GM12873 (cell line): ENCODE data around the gene SLC39A11.

ENCODE experiments used
- TF ChIP-seq, protein P1 (sequence below): IDR thresholded peaks from 2 replicates; pipeline ENCODE4 v1.5.1; 2012; ENCODE audit warnings: low read depth, mild to moderate bottlenecking, moderate library complexity, low read length, control low read depth; ENCODE audit not compliant: insufficient read depth; ENCODE audit errors: missing control alignments

The SLC39A11 gene

GRCh38 chr17:72938482-72938881 is 154.0 kb downstream of the SLC39A11 start:
- TF ChIP-seq, protein P1, sequence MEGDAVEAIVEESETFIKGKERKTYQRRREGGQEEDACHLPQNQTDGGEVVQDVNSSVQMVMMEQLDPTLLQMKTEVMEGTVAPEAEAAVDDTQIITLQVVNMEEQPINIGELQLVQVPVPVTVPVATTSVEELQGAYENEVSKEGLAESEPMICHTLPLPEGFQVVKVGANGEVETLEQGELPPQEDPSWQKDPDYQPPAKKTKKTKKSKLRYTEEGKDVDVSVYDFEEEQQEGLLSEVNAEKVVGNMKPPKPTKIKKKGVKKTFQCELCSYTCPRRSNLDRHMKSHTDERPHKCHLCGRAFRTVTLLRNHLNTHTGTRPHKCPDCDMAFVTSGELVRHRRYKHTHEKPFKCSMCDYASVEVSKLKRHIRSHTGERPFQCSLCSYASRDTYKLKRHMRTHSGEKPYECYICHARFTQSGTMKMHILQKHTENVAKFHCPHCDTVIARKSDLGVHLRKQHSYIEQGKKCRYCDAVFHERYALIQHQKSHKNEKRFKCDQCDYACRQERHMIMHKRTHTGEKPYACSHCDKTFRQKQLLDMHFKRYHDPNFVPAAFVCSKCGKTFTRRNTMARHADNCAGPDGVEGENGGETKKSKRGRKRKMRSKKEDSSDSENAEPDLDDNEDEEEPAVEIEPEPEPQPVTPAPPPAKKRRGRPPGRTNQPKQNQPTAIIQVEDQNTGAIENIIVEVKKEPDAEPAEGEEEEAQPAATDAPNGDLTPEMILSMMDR: no peak

GRCh38 chr17:72937707-72938106 is 154.8 kb downstream of the SLC39A11 start:
- TF ChIP-seq, protein P1: no peak

DNA sequence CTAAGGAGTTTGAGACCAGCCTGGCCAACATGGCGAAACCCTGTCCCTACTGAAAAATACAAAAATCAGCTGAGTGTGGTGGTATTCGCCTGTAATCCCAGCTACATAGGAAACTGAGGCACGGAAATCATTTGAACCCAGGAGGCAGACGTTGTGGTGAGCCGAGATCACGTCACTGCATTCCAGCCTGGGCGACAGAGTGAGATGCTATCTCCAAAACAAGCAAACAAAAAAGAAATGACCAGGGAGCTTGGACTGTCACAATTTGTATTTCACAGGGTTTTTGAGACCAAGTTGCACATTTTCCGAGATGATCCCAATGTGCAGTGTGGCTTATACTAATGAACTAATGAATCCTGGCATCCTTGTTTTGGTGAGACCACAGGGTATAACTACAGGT is 156.5 kb downstream of the SLC39A11 start:
- TF ChIP-seq, protein P1: no peak

DNA sequence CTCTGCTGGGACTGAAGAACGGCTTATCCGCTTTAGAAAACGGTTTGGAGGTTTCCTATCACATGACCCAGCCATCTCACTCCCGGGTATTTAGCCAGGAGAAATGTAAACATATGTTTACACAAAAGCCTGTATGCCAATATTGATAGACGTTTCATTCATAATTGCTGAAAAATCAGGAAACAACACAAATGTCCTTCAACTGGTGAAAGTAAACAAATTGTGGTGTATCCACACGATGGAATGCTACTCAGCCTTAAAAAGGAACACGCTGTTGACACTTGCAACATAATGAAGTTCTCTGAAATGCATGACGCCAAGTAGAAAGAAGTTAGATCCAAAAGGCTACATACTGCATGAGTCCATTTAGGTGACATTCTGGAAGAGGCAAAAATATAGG is 157.6 kb downstream of the SLC39A11 start:
- TF ChIP-seq, protein P1: no peak

DNA sequence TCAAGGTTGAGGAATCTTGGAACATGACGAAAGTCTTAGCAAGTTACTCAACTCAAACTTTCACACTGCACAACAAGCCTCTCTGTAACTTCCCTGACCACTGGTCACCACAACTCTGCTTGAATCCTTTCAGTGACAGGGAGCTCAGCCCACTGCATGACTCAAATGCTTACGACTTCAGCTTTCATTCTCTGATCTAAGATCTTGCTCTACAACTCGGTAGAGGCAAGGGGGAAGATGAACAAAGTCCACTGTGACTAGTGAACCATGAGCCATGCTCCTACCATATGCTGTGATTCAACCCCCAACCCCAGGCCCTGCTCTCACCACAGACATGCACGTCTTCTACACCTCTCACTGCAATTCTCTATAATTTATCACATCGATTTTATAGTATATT is 160.9 kb downstream of the SLC39A11 start:
- TF ChIP-seq, protein P1: no peak

GRCh38 chr17:72931163-72931562 is 161.3 kb downstream of the SLC39A11 start:
- TF ChIP-seq, protein P1: no peak

- TF ChIP-seq, protein P1: no peak
Measured at GRCh38 chr17:72930031-72930430, 162.5 kb downstream of the SLC39A11 start.
